Urinary bladder (tissue), 4 donors: ENCODE data around the gene PPARD. TPM values are rescaled to one million over a fixed set of nuclear protein-coding genes. Genes with fewer than 3 reads are reported as not detected.
A peak's percentile ranks its signal among the peaks of the same experiment; 100 is the strongest.

Experiments
- DNase-seq: peaks from one replicate; pipeline ENCODE4 v3.0.0-alpha.2; 2015; ENCODE audit errors: extremely low spot score
- H3K27ac ChIP-seq: one replicate; pipeline ENCODE4 v1.5.1; 2013; ENCODE audit warnings: low read depth, mild to moderate bottlenecking, moderate library complexity
- H3K36me3 ChIP-seq: one replicate; pipeline ENCODE4 v1.6.1; 2013; ENCODE audit warnings: mild to moderate bottlenecking, moderate library complexity; ENCODE audit not compliant: insufficient read depth
- H3K4me1 ChIP-seq: one replicate; pipeline ENCODE4 v1.6.1; 2013; ENCODE audit warnings: mild to moderate bottlenecking, moderate library complexity; ENCODE audit not compliant: insufficient read depth
- H3K4me3 ChIP-seq: one replicate; pipeline ENCODE4 v1.5.1; 2013; ENCODE audit warnings: low read depth, low read length
- WGBS: extraction: QIAGEN DNeasy Blood & Tissue Kit; methylation state at CpG from one replicate; pipeline ENCODE4 v1.1.7; 2013; 5-methylcytosine and 5-hydroxymethylcytosine counted together
- polyA plus RNA-seq: library from polyadenylated mRNA; stranded (reverse); fragments of 200-250 nt; gene quantifications from one replicate; pipeline ENCODE4 v1.2.3, GENCODE V29; 2013
- total RNA-seq: library from RNA; depleted of rRNA; stranded (reverse); fragments of >200 nt; gene quantifications from one replicate; pipeline ENCODE4 v1.2.3, GENCODE V29; 2014
- donor health status: healthy with polysubstance abuse.
- donor health status: healthy.

Gene PPARD
- total and polyA plus RNA-seq, 2 donors: 5.8 to 30.1 TPM

DNA sequence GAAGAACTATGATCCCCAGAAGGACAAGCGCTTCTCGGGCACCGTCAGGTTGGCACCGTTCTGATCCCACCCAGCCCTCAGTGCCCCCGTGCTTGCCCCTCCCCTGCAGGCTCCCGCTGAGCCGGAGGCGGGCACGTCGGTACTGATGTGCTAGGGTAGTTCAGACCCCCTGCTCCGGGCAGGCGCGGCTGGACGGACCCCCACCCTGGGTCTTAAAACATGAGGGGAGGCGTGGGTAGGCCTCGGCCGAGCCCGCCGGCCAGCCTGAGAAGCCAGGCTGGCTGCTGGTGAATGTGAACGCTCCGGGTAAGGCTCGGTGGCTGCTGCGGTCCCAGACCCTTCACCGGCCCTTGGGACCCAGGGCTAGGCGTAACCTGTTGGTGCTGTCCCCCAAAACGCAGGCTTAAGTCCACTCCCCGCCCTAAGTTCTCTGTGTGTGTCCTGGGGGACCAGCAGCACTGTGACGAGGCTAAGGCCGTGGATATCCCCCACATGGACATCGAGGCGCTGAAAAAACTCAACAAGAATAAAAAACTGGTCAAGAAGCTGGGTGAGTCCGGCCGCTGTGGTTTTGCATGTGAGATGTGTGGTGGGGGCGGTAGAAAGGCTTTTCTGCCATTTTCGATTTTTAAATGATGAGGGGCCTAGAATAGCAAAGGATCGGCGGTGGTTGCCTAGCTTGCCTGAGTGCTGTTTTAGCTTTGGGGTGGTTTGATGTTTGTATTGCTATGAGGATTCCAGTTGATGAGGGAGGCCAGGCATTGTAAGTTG, 126.8 kb downstream of the PPARD start:
- Histone ChIP-seq H3K36me3 (no peaks in the 10 kb centered on the region), H3K4me3 (peak overlapping the region; percentile 71), H3K27ac (peak overlapping the region; percentile 91), H3K4me1 (no peaks in the 10 kb centered on the region)
- 4% methylated on average over 37 of the region's 37 CpGs for WGBS
- no peak for DNase-seq

DNA sequence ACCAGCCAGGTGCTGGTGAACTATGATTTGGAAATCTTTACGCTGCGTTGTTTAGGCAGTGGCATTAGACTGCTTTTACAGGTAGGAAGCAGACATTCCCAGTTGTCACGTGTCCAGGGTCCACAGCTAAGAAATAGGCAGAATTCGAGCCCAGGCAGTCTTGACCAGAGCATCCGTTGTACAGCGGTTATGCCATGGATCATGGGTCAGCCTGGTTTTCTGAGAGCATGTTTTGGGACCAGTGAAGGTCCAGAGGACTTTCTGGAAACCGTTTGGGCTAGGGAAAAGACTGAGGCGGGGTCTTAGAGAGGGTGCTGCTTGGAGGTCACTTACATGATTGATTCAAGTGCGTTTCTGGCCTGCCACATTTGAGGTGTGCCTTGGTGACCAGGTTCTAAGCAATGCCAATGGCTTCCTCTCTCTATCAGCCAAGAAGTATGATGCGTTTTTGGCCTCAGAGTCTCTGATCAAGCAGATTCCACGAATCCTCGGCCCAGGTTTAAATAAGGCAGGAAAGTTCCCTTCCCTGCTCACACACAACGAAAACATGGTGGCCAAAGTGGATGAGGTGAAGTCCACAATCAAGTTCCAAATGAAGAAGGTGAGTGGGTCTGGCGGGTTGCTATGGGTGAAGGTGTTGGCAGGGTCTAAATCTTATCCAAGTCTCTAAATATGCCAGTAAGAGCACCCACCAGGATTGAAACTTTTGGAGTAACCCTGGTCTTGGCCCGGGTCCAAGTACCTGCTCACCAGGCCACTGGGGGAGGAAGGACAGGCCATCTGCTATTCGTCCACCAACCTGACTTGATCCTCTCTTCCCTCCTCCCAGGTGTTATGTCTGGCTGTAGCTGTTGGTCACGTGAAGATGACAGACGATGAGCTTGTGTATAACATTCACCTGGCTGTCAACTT, 127.6 kb downstream of the PPARD start:
- H3K36me3 ChIP-seq: no peaks in the 10 kb centered on the region
- no peak overlapping the region for H3K27ac ChIP-seq
- WGBS: 35% methylated on average over 18 of the region's 18 CpGs
- H3K4me1 ChIP-seq: no peaks in the 10 kb centered on the region
- DNase-seq: no peak
- peak overlapping the region; percentile 71 for H3K4me3 ChIP-seq

DNA sequence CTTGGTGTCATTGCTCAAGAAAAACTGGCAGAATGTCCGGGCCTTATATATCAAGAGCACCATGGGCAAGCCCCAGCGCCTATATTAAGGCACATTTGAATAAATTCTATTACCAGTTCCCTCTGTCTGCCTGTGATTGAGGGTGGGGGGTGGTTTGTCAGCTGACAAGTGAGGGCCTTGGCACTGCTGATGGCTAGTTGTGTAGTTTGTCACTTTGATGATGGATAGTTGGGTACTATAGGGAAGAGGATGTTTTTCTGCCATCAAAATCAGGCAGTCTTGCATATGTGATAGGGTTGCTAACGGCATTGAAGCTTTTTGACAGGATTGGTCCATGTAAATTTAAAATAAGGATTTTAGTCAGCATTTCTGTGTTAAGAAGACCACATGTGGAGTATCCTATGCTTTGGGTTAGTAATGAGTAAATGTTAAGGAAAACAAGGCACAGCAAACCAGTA, 128.3 kb downstream of the PPARD start:
- H3K4me3 ChIP-seq: no peak overlapping the region

DNA sequence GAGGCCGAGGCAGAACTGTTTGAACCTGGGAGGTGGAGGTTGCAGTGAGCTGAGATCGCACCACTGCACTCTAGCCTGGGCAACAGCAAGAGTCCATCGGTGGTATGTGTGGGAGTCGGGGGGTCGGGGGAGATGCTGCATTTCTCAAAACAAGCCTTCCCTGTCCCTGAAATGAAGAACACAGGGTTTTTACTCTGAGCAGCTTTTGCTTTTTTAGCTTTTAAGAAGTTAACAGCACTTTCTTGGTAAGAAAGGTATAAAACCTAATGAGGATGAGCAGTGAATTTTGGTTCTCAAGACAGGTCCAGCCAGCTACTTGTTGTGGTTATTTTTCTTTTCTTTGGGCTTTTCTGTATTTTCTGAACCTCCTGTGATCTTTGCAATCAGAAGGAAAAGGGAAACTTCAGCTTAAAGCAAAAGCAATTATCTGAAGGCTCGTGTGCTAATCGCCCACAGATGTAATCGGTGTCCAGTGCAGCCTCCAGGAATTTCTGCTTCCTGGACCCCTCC, 129.5 kb downstream of the PPARD start:
- Histone ChIP-seq H3K36me3 (no peaks in the 10 kb centered on the region), H3K4me1 (no peaks in the 10 kb centered on the region), H3K27ac (no peak overlapping the region), H3K4me3 (no peak overlapping the region)
- 52% methylated on average over 8 of the region's 8 CpGs for WGBS
- no peak for DNase-seq

More for the DNA sequence above, 128.3 kb downstream of the PPARD start:
- Histone ChIP-seq H3K36me3 (no peaks in the 10 kb centered on the region), H3K27ac (no peak overlapping the region), H3K4me1 (no peaks in the 10 kb centered on the region)
- WGBS: 51% methylated on average over 3 of the region's 3 CpGs
- DNase-seq: no peak

DNA sequence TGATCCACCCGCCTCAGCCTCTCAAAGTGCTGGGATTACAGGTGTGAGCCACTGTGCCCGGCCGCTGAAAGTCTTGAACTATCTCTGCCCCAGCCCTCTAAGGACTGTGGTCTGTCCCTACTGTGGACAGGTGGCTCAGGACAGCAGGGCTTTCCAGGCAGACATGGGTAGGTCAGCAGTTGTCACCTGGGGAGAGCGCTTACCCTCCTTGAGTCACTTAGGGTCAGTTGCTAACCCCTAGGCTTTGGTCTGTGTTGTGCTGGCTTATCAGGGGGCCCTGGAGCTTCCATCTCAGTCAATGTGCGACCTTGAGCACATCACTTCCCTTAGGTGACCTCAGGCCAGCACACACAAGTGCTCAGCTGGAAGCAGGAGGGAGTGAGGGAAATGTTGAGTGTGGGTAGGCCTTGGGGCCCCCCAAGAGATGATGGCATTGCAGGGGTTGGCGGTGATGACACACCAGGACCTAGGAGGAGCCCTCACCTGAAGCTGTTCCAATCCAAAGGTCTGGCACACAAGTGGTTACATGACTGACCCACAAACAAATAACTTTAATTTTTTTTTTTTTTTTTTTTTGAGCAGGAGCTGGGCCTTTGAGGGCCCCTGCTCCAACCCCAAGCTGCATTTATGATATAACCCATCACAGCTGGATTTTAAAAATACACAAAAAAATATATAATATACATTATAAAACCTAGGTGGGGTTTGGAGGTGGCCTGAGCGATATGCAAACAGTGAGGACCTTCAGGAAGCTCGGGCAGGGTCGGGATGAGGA, 130.9 kb downstream of the PPARD start:
- Histone ChIP-seq H3K4me3 (no peak overlapping the region), H3K4me1 (no peaks in the 10 kb centered on the region), H3K36me3 (no peaks in the 10 kb centered on the region), H3K27ac (no peak overlapping the region)
- 82% methylated on average over 9 of the region's 9 CpGs for WGBS
- no peak for DNase-seq

DNA sequence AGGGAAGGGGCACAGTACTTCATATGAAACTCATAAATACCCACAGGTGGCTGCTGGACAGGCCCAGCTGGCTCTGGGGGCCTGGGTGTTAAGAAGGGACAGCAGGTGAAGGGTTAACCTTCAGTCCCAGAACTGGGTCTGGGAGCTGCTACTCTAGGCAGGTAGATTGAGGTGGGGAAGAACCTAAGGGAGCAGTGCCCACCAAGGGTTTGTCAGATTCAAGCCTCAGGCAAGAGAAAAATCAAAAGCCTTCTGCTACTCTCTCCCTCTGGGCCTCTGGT, 131.4 kb downstream of the PPARD start:
- Histone ChIP-seq H3K27ac (no peak overlapping the region), H3K4me1 (no peaks in the 10 kb centered on the region), H3K36me3 (no peaks in the 10 kb centered on the region), H3K4me3 (no peak overlapping the region)
- no peak for DNase-seq

DNA sequence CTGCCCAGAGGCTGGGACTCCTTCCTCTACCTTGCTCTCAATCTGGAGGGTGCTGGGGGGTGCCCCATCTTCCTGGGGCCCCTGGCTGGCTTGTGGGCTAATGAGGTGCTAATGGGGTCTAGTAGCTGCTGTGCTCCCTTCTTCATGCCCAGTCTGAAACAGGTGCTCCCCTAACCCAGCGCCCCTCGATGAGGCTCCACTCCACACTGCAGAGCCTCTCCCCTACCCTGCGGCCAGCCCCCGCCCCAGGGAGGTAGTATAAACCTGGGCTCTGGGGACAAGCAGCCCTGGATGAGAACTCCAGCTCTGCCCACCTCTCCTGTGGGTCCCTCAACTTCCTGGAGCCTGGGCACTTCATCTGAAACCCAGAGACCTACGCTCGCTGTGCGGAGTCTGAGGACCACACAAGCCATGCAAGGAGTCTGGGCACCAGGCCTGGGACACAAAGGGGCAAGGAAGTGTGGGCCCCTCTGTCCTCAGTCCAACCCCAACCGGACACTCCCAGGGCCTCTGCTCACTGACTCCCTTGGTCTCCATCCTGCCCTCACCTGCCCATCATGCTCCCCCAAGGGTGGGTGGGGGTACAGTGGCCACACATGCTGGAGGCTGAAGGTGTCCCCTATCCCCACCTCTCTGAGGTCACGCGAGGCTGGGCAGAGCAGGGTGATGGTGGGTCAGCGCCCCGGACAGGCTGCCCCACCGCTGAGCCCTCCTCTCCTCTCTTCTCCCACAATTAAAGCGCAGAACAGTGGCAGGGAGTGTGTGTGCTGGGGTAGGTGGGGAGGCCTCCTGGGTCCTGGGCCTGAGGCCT, 132.0 kb downstream of the PPARD start:
- H3K36me3 ChIP-seq: no peaks in the 10 kb centered on the region
- no peaks in the 10 kb centered on the region for H3K4me1 ChIP-seq

DNA sequence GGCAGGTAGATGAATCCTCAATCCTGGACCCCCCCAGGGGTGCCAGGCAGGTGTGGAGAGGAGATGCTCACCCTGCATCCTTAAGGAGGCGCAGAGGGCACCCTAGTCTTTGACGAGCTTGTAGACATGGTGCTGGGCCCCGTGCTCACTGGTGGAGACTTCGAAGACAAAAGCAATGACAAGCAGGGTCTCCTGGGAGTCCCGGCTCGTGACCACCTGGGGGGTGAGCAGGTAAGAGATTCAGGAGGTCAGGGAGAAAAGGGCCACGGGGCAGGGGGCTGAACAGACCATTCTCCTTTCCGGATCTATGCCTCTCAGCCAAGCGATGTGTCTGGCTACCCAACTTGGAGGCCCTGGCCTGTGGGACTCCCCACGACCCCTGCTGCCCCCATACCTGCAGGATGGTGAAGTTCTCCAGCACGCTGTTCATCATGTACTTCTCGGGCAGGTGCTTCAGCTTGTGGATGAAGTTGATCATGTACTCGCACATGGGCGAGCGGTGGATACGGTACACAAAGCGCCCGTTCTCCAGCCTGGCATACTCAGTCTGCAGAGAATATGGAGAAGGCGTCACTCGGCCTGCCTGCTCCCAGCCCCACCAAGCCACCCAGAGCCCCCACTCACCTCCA, 132.7 kb downstream of the PPARD start:
- H3K27ac ChIP-seq: no peak overlapping the region
- WGBS: 89% methylated on average over 20 of the region's 20 CpGs
- no peaks in the 10 kb centered on the region for H3K36me3 ChIP-seq
- H3K4me1 ChIP-seq: no peaks in the 10 kb centered on the region
- no peak overlapping the region for H3K4me3 ChIP-seq
- no peak for DNase-seq

More for the DNA sequence above, 132.0 kb downstream of the PPARD start:
- Histone ChIP-seq H3K27ac (no peak overlapping the region), H3K4me3 (no peak overlapping the region)
- no peak for DNase-seq
- WGBS: 86% methylated on average over 14 of the region's 14 CpGs

DNA sequence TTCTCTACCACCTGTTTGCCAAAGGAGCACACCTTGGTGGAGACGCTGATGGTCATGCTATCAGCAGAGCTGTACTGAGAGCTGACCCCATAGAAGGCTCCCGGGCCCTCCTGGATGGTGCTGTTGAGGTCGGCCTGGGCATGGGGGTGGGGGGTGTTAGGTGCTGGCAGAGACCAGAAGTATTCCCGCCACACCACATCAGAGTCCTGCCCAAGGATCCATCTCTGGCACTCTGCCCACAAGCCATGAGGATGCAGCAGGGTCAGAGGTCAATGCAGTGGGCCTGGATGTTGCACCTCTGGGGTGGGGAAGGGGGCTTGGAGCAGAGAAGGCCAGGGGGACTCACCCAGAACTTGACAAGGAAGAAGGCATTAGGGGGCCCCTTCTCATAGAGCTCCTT, 133.2 kb downstream of the PPARD start:
- no peaks in the 10 kb centered on the region for H3K36me3 ChIP-seq

DNA sequence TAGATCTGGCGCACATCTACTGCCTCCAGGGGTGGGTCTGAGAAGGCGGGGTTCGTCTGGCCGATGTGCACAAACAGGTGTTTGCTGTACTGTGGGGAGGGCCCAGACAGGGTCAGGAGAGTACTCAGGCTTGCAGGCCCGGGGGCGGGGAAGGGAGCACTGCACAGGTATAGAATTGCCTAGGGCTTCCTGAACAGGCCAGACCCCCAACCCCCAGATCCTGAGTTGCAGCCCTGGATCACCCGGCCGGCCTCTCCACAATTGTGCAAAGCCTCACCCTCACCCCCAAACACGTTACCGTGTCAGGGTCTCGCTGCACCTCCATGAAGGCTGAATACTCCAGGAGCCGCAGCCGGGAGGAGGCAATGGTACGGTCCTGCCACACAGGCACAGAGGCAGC, 133.6 kb downstream of the PPARD start:
- 77% methylated on average over 14 of the region's 14 CpGs for WGBS
- Histone ChIP-seq H3K36me3 (no peaks in the 10 kb centered on the region), H3K4me3 (no peak overlapping the region), H3K4me1 (no peaks in the 10 kb centered on the region), H3K27ac (no peak overlapping the region)
- DNase-seq: no peak

More for the DNA sequence above, 133.2 kb downstream of the PPARD start:
- no peaks in the 10 kb centered on the region for H3K4me1 ChIP-seq
- H3K27ac ChIP-seq: no peak overlapping the region
- 79% methylated on average over 4 of the region's 4 CpGs for WGBS
- no peak for DNase-seq
- no peak overlapping the region for H3K4me3 ChIP-seq

DNA sequence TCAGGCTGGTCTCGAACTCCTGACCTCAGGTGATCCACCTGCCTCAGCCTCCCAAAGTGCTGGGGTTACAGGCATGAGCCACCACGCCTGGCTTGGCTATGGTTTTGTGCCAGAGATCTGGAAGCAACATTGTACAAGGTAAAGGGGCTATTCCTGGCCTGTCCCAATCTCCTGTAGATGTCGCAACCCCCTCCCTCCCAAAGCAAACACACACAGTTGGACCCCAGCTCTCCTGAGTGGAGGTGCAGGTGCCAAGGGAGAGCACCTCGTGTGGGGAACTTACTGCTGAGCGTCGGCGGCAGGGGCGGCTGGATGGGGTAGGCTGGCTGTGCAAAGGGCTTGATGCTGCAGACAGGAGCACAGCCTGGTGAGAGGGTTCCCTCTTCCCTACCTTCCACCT, 134.7 kb downstream of the PPARD start:
- 81% methylated on average over 8 of the region's 8 CpGs for WGBS
- no peak for DNase-seq
- Histone ChIP-seq H3K36me3 (no peaks in the 10 kb centered on the region), H3K4me3 (no peak overlapping the region), H3K4me1 (no peaks in the 10 kb centered on the region), H3K27ac (no peak overlapping the region)
